K562 (cell line): ENCODE data around the gene CAPN8. TPM values are rescaled to one million over a fixed set of nuclear protein-coding genes. Genes with fewer than 3 reads are reported as not detected.

Experiments used
- BDP1 ChIP-seq: IDR thresholded peaks from 3 replicates; pipeline ENCODE4 v1.6.1; 2011; ENCODE audit not compliant: insufficient read length, insufficient read depth
- CBX5 ChIP-seq: IDR thresholded peaks from 2 replicates; pipeline ENCODE4 v1.6.1; 2014; ENCODE audit warnings: low read depth, borderline replicate concordance
- CSDE1 ChIP-seq, 2 experiments: fragments of 450-650 bp; IDR thresholded peaks; 2 replicates each; pipeline ENCODE4 v1.6.1; 2016; ENCODE audit warnings: mild to moderate bottlenecking in 1 of 2
- EHMT2 ChIP-seq: fragments of 450-650 bp; IDR thresholded peaks from 2 replicates; pipeline ENCODE4 v1.6.1; 2018; ENCODE audit warnings: antibody characterized with exemption
- HMG20A ChIP-seq: fragments of 450-650 bp; formaldehyde crosslinking; conservative IDR thresholded peaks from 2 replicates; pipeline ENCODE4 v1.4.0; 2020; ENCODE audit warnings: mild to moderate bottlenecking, mixed read lengths
- HNRNPL ChIP-seq: fragments of 200-400 bp; formaldehyde crosslinking; IDR thresholded peaks from 2 replicates; pipeline ENCODE4 v1.6.1; 2017; ENCODE audit warnings: low read depth, mild to moderate bottlenecking, low read length
- HSF4 ChIP-seq: fragments of 250-450 bp; sonication (Bioruptor Pico); IDR thresholded peaks from 2 replicates; pipeline ENCODE4 v2.1.2; 2022; ENCODE audit warnings: mild to moderate bottlenecking, moderate library complexity, borderline replicate concordance
- IRF1 ChIP-seq: sonication (generic); formaldehyde crosslinking; IDR thresholded peaks from 2 replicates; pipeline ENCODE4 v1.8.0; 2022; ENCODE audit warnings: missing genetic modification reagents, mild to moderate bottlenecking, borderline replicate concordance
- MAFK ChIP-seq: IDR thresholded peaks from 2 replicates; pipeline ENCODE4 v1.6.1; 2011; ENCODE audit warnings: low read length, improper control_type of control experiment
- MBD2 ChIP-seq: sonication (generic); IDR thresholded peaks from 2 replicates; pipeline ENCODE4 v1.6.1; 2016; ENCODE audit warnings: low read depth, borderline replicate concordance
- NCOR1 ChIP-seq: fragments of 450-650 bp; IDR thresholded peaks from 2 replicates; pipeline ENCODE4 v1.6.1; 2016; ENCODE audit warnings: mild to moderate bottlenecking, moderate library complexity
- NONO ChIP-seq, 2 experiments: fragments of 200-400 bp in 1 of 2; fragments of 450-650 bp in 1 of 2; formaldehyde crosslinking in 1 of 2; IDR thresholded peaks; 2 replicates each; pipeline ENCODE4 v1.6.1; 2017; ENCODE audit warnings: low read depth in 2 of 2, mild to moderate bottlenecking in 2 of 2, moderate library complexity in 2 of 2, low read length in 1 of 2
- PCBP2 ChIP-seq: fragments of 200-400 bp; formaldehyde crosslinking; IDR thresholded peaks from 2 replicates; pipeline ENCODE4 v1.6.1; 2018; ENCODE audit warnings: low read length, low read depth, mild to moderate bottlenecking, moderate library complexity; ENCODE audit not compliant: poor library complexity, severe bottlenecking
- POLR2AphosphoS2 ChIP-seq: IDR thresholded peaks from 2 replicates; pipeline ENCODE4 v1.6.1; 2012; ENCODE audit warnings: low read length, improper control_type of control experiment
- PRMT5 ChIP-seq: sonication (generic); formaldehyde crosslinking; IDR thresholded peaks from 2 replicates; pipeline ENCODE4 v1.5.0; 2020; ENCODE audit warnings: missing genetic modification reagents
- SMARCA5 ChIP-seq: fragments of 450-650 bp; IDR thresholded peaks from 2 replicates; pipeline ENCODE4 v1.6.1; 2016
- SRSF9 ChIP-seq: fragments of 200-400 bp; formaldehyde crosslinking; IDR thresholded peaks from 2 replicates; pipeline ENCODE4 v1.6.1; 2017; ENCODE audit warnings: low read depth, low read length, borderline replicate concordance
- TBL1XR1 ChIP-seq, 2 experiments: IDR thresholded peaks; 2 replicates each; pipeline ENCODE4 v1.6.1; 2012; ENCODE audit warnings: improper control_type of control experiment in 2 of 2, low read length in 2 of 2, mild to moderate bottlenecking in 1 of 2
- TCF7L2 ChIP-seq: fragments of 150-350 bp; IDR thresholded peaks from 2 replicates; pipeline ENCODE4 v1.6.1; 2016; ENCODE audit warnings: low read depth, mild to moderate bottlenecking, low read length, moderate library complexity
- XRCC4 ChIP-seq: IDR thresholded peaks from one replicate; pipeline ENCODE4 v1.6.1; 2011; ENCODE audit not compliant: insufficient read depth, insufficient read length; ENCODE audit errors: extremely low read depth
- ZBTB17 ChIP-seq: fragments of 450-650 bp; formaldehyde crosslinking; IDR thresholded peaks from 2 replicates; pipeline ENCODE4 v1.4.0; 2020; ENCODE audit warnings: mild to moderate bottlenecking
- ZC3H11A ChIP-seq: IDR thresholded peaks from 2 replicates; pipeline ENCODE4 v1.6.1; 2012; ENCODE audit warnings: low read depth, low read length, improper control_type of control experiment
- ZNF277 ChIP-seq: fragments of 250-450 bp; sonication (Bioruptor Pico); IDR thresholded peaks from 2 replicates; pipeline ENCODE4 v1.8.0; 2022; ENCODE audit warnings: inconsistent platforms, mild to moderate bottlenecking, moderate library complexity, borderline replicate concordance
- ZNF311 ChIP-seq: fragments of 250-450 bp; sonication (Bioruptor Pico); IDR thresholded peaks from 2 replicates; pipeline ENCODE4 v1.4.0; 2020; ENCODE audit warnings: mild to moderate bottlenecking, moderate library complexity
- ZNF384 ChIP-seq: IDR thresholded peaks from 2 replicates; pipeline ENCODE4 v1.6.1; 2012; ENCODE audit warnings: low read depth, low read length, improper control_type of control experiment
- ZNF408 ChIP-seq: fragments of 250-450 bp; sonication (Bioruptor Pico); IDR thresholded peaks from 2 replicates; pipeline ENCODE4 v1.4.0; 2020; ENCODE audit warnings: low read depth, mild to moderate bottlenecking, moderate library complexity
- polyA plus RNA-seq, 8 experiments: library from polyadenylated mRNA; depleted of rRNA in 4 of 8; stranded (reverse) in 5 of 8; unstranded in 3 of 8; fragments of >200 nt; fragmentation: Nextera tagmentation in 2 of 8; fragmentation: Illumina TruSeq in 1 of 8; extraction: Ambion mirVana in 2 of 8; extraction: Trizol in 1 of 8; gene quantifications; 2 replicates each; pipeline versions ENCODE4 v1.2.1 to v1.2.3, GENCODE V29; 2011 to 2014; ENCODE audit warnings: inconsistent platforms in 1 of 8, missing spikeins in 1 of 8
- total RNA-seq, 7 experiments: library from RNA; depleted of rRNA in 6 of 7; stranded (reverse); fragments of >200 nt in 6 of 7; fragmentation: Illumina TruSeq in 2 of 7; extraction: Trizol in 2 of 7; gene quantifications; 2 replicates each; pipeline versions ENCODE4 v1.2.1 to v1.2.3, GENCODE V29; 2011 to 2021; ENCODE audit warnings: low replicate concordance in 1 of 7
- TF ChIP-seq, protein P1 (sequence below), 2 experiments: IDR thresholded peaks; 2 replicates each; pipeline ENCODE4 v1.6.1; 2012; ENCODE audit warnings: improper control_type of control experiment in 2 of 2, low read depth in 2 of 2, low read length in 2 of 2, borderline replicate concordance in 1 of 2

Gene CAPN8
- total and polyA plus RNA-seq, 9 of the 15 experiments (the other 6 are each of a cell fraction or from before 2014, with no cell fraction given) = 0.06 TPM; not detected in 8

GRCh38 chr1:223700942-223701637, 35.6 kb upstream of the CAPN8 start (continued):
- TF ChIP-seq ZNF277 (CRISPR knock-in tag) (no peak), HNRNPL (no peak), MAFK (peak; percentile 92), ZNF408 (CRISPR knock-in tag) (no peak), ZBTB17 (CRISPR knock-in tag) (no peak), PCBP2 (no peak), HSF4 (no peak), ZNF311 (CRISPR knock-in tag) (no peak), CSDE1 (IDR thresholded peaks at IDR 0.05) (no peak), ZNF384 (no peak), POLR2AphosphoS2 (no peak), HMG20A (CRISPR knock-in tag) (no peak), TCF7L2 (no peak), NCOR1 (no peak; the same call in 1 of the 2 replicates), CBX5 (no peak), EHMT2 (no peak), XRCC4 (no peak), MBD2 (no peak), NONO (IDR thresholded peaks at IDR 0.05; ENCODE audit: low read depth in 2 of 2, low read length in 1 of 2) (no peak), ZC3H11A (no peak), SMARCA5 (no peak), BDP1 (no peak), IRF1 (CRISPR knock-in tag) (no peak), TBL1XR1 (IDR thresholded peaks at IDR 0.05; ENCODE audit: low read length in 2 of 2) (0 out of 4 replicates have a peak, but pooled peaks of 1 of the 2 experiments have one; percentile 41), SRSF9 (no peak), PRMT5 (CRISPR knock-in tag) (no peak)
- TF ChIP-seq, protein P1, sequence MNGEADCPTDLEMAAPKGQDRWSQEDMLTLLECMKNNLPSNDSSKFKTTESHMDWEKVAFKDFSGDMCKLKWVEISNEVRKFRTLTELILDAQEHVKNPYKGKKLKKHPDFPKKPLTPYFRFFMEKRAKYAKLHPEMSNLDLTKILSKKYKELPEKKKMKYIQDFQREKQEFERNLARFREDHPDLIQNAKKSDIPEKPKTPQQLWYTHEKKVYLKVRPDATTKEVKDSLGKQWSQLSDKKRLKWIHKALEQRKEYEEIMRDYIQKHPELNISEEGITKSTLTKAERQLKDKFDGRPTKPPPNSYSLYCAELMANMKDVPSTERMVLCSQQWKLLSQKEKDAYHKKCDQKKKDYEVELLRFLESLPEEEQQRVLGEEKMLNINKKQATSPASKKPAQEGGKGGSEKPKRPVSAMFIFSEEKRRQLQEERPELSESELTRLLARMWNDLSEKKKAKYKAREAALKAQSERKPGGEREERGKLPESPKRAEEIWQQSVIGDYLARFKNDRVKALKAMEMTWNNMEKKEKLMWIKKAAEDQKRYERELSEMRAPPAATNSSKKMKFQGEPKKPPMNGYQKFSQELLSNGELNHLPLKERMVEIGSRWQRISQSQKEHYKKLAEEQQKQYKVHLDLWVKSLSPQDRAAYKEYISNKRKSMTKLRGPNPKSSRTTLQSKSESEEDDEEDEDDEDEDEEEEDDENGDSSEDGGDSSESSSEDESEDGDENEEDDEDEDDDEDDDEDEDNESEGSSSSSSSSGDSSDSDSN (IDR thresholded peaks at IDR 0.05; ENCODE audit: borderline replicate concordance in 1 of 2, low read depth in 2 of 2, low read length in 2 of 2) = peak; percentile 59 to 97; a peak in 3 of 4 replicates
